Activated CD8-positive, alpha-beta memory T cell treated with anti-CD3 and anti-CD28 coated beads, Interleukin-2, amount 10 ng/mL, durations not matched to agents 7 days and 5 days (primary cell): ENCODE measurements around the gene ATRIP. TPM values are rescaled to one million over a fixed set of nuclear protein-coding genes. Genes with fewer than 3 reads are reported as not detected.
A peak's percentile ranks its signal among the peaks of the same experiment; 100 is the strongest.

Experiments
- ATAC-seq: fragments of 150-1000 bp; cut with Tn5 transposase; one replicate; pipeline ENCODE4 v1.10.0; 2021; ENCODE audit warnings: moderate library complexity
- CTCF ChIA-PET: fragments of 350-600 bp; sonication (Branson Sonifier 250); formaldehyde crosslinking; loops from one replicate; lab custom pipeline; 2021; ENCODE audit warnings: antibody characterized with exemption; lab: Charles Lee
- DNase-seq: peaks from one replicate; pipeline ENCODE4 v3.0.0-alpha.2; 2020
- H3K27ac Mint-ChIP-seq: one replicate; pipeline ENCODE4 v1.8.0; 2021; ENCODE audit warnings: mild to moderate bottlenecking, mixed read lengths
- H3K27me3 Mint-ChIP-seq: one replicate; pipeline ENCODE4 v1.8.0; 2021; ENCODE audit warnings: mixed read lengths
- H3K36me3 Mint-ChIP-seq: one replicate; pipeline ENCODE4 v1.8.0; 2021; ENCODE audit warnings: mild to moderate bottlenecking, mixed read lengths
- H3K4me1 Mint-ChIP-seq: one replicate; pipeline ENCODE4 v1.8.0; 2021; ENCODE audit warnings: mixed read lengths
- H3K4me3 Mint-ChIP-seq: one replicate; pipeline ENCODE4 v1.8.0; 2021; ENCODE audit warnings: mild to moderate bottlenecking, moderate library complexity, mixed read lengths
- H3K9me3 Mint-ChIP-seq: one replicate; pipeline ENCODE4 v1.8.0; 2022; ENCODE audit warnings: low read depth, mixed read lengths
- total RNA-seq, 2 experiments: library from RNA; stranded (reverse); gene quantifications; one replicate each; pipeline ENCODE4 v1.2.3, GENCODE V29; 2021

Gene ATRIP
- total RNA-seq, 2 experiments from 2014 or later: 20.9 to 21.2 TPM

- CTCF ChIA-PET: interaction anchor here (4.3 to 6.0 kb wide), 2 partner anchors 30 to 143 kb away, joined by 34 to 78 read pairs; no protein-coding TSS in a partner anchor
- Mint-ChIP-seq H3K27ac (no peak overlapping the region), H3K27me3 (peaks cover 2% of the 10 kb centered on the region), H3K4me3 (no peak overlapping the region), H3K4me1 (no peaks in the 10 kb centered on the region), H3K9me3 (no peaks in the 10 kb centered on the region), H3K36me3 (no peaks in the 10 kb centered on the region)
- DNase-seq: peak; percentile 31
- ATAC-seq: no peak
Measured at GRCh38 chr3:48405343-48405881, 41.1 kb upstream of the ATRIP start.

GRCh38 chr3:48405971-48406370 is 40.6 kb upstream of the ATRIP start:
- no peaks in the 10 kb centered on the region for H3K36me3 Mint-ChIP-seq
- no peak overlapping the region for H3K4me3 Mint-ChIP-seq
- no peaks in the 10 kb centered on the region for H3K9me3 Mint-ChIP-seq
- CTCF ChIA-PET: interaction anchor here (4.3 kb wide), 1 partner anchor 30 kb away, joined by 34 read pairs; no protein-coding TSS in a partner anchor
- no peaks in the 10 kb centered on the region for H3K4me1 Mint-ChIP-seq
- no peak overlapping the region for H3K27ac Mint-ChIP-seq
- no peaks in the 10 kb centered on the region for H3K27me3 Mint-ChIP-seq
- no peak for ATAC-seq
- DNase-seq: peak; percentile 34

GRCh38 chr3:48406443-48407431 is 39.8 kb upstream of the ATRIP start:
- no peak overlapping the region for H3K27ac Mint-ChIP-seq
- no peaks in the 10 kb centered on the region for H3K36me3 Mint-ChIP-seq

GRCh38 chr3:48407542-48408099 is 38.9 kb upstream of the ATRIP start:
- H3K9me3 Mint-ChIP-seq: no peaks in the 10 kb centered on the region
- H3K27ac Mint-ChIP-seq: no peak overlapping the region
- H3K36me3 Mint-ChIP-seq: no peaks in the 10 kb centered on the region
- H3K4me1 Mint-ChIP-seq: no peaks in the 10 kb centered on the region
- CTCF ChIA-PET: interaction anchor here (0.8 to 2.1 kb wide), 7 partner anchors 9 to 31 kb away, joined by 3 to 25 read pairs (median 3); no protein-coding TSS in a partner anchor
- no peak overlapping the region for H3K4me3 Mint-ChIP-seq
- DNase-seq (peak; percentile 28), ATAC-seq (no peak)
- no peaks in the 10 kb centered on the region for H3K27me3 Mint-ChIP-seq

More at GRCh38 chr3:48406443-48407431, 39.8 kb upstream of the ATRIP start:
- Mint-ChIP-seq H3K27me3 (no peaks in the 10 kb centered on the region), H3K4me3 (no peak overlapping the region), H3K4me1 (no peaks in the 10 kb centered on the region), H3K9me3 (no peaks in the 10 kb centered on the region)
- DNase-seq: peak; percentile 35
- ATAC-seq: no peak
- CTCF ChIA-PET: interaction anchor here (0.8 to 4.3 kb wide), 7 partner anchors 8 to 29 kb away, joined by 3 to 34 read pairs (median 3); no protein-coding TSS in a partner anchor

GRCh38 chr3:48408823-48409281 is 37.7 kb upstream of the ATRIP start:
- Mint-ChIP-seq H3K4me3 (no peak overlapping the region), H3K4me1 (no peaks in the 10 kb centered on the region), H3K27ac (no peak overlapping the region), H3K27me3 (no peaks in the 10 kb centered on the region), H3K36me3 (no peaks in the 10 kb centered on the region), H3K9me3 (no peaks in the 10 kb centered on the region)
- ATAC-seq (no peak), DNase-seq (peak; percentile 40)
- CTCF ChIA-PET: interaction anchor here (1.4 to 2.1 kb wide), 3 partner anchors 10 to 32 kb away, joined by 3 to 25 read pairs (median 3); no protein-coding TSS in a partner anchor

- no peaks in the 10 kb centered on the region for H3K27me3 Mint-ChIP-seq
- no peaks in the 10 kb centered on the region for H3K4me1 Mint-ChIP-seq
- ATAC-seq (no peak), DNase-seq (no peak)
- CTCF ChIA-PET: interaction anchor here (2.1 to 4.1 kb wide), 2 partner anchors 26 kb away, joined by 25 read pairs; no protein-coding TSS in a partner anchor
- no peaks in the 10 kb centered on the region for H3K36me3 Mint-ChIP-seq
- no peak overlapping the region for H3K4me3 Mint-ChIP-seq
- H3K9me3 Mint-ChIP-seq: no peaks in the 10 kb centered on the region
- H3K27ac Mint-ChIP-seq: no peak overlapping the region
Measured at GRCh38 chr3:48409291-48410201, 37.0 kb upstream of the ATRIP start.

- H3K27ac Mint-ChIP-seq: no peak overlapping the region
- H3K4me1 Mint-ChIP-seq: no peaks in the 10 kb centered on the region
- CTCF ChIA-PET: interaction anchor here (4.1 kb wide), 1 partner anchor 26 kb away, joined by 25 read pairs; no protein-coding TSS in a partner anchor
- H3K27me3 Mint-ChIP-seq: no peaks in the 10 kb centered on the region
- H3K9me3 Mint-ChIP-seq: no peaks in the 10 kb centered on the region
- ATAC-seq (no peak), DNase-seq (no peak)
- H3K36me3 Mint-ChIP-seq: no peaks in the 10 kb centered on the region
- no peak overlapping the region for H3K4me3 Mint-ChIP-seq
Measured at GRCh38 chr3:48410205-48411040, 36.1 kb upstream of the ATRIP start.

- Mint-ChIP-seq H3K27ac (no peak overlapping the region), H3K27me3 (no peaks in the 10 kb centered on the region), H3K4me3 (no peak overlapping the region), H3K36me3 (no peaks in the 10 kb centered on the region), H3K4me1 (no peaks in the 10 kb centered on the region), H3K9me3 (no peaks in the 10 kb centered on the region)
- CTCF ChIA-PET: interaction anchor here (1.6 to 4.1 kb wide), 2 partner anchors 10 to 25 kb away, joined by 12 to 25 read pairs; no protein-coding TSS in a partner anchor
- DNase-seq (no peak), ATAC-seq (no peak)
Measured at GRCh38 chr3:48411041-48411588, 35.4 kb upstream of the ATRIP start.

- CTCF ChIA-PET: interaction anchor here (1.6 to 4.1 kb wide), 2 partner anchors 11 to 24 kb away, joined by 12 to 25 read pairs; no protein-coding TSS in a partner anchor
- ATAC-seq (no peak), DNase-seq (no peak)
- Mint-ChIP-seq H3K27ac (no peak overlapping the region), H3K4me1 (no peaks in the 10 kb centered on the region), H3K4me3 (no peak overlapping the region), H3K36me3 (no peaks in the 10 kb centered on the region), H3K27me3 (no peaks in the 10 kb centered on the region), H3K9me3 (no peaks in the 10 kb centered on the region)
Measured at GRCh38 chr3:48411606-48412374, 34.7 kb upstream of the ATRIP start.

- H3K4me3 Mint-ChIP-seq: no peak overlapping the region
- CTCF ChIA-PET: interaction anchor here (1.6 to 4.1 kb wide), 2 partner anchors 11 to 23 kb away, joined by 12 to 25 read pairs; no protein-coding TSS in a partner anchor
- no peaks in the 10 kb centered on the region for H3K4me1 Mint-ChIP-seq
- no peaks in the 10 kb centered on the region for H3K36me3 Mint-ChIP-seq
- H3K27me3 Mint-ChIP-seq: no peaks in the 10 kb centered on the region
- no peak for ATAC-seq
- H3K27ac Mint-ChIP-seq: no peak overlapping the region
- DNase-seq: no peak
- no peaks in the 10 kb centered on the region for H3K9me3 Mint-ChIP-seq
Measured at GRCh38 chr3:48412375-48413001, 34.0 kb upstream of the ATRIP start.
